NB4 (cell line): ENCODE data around the gene PDE3A.

ENCODE experiments used
- MYC ChIP-seq: IDR thresholded peaks from 2 replicates; pipeline ENCODE4 v1.6.1; 2011; ENCODE audit warnings: low read depth, low read length
- POLR2A ChIP-seq: IDR thresholded peaks from 2 replicates; pipeline ENCODE4 v1.6.1; 2011; ENCODE audit warnings: mild to moderate bottlenecking; ENCODE audit not compliant: insufficient read length; ENCODE audit errors: extremely low read depth
- TF ChIP-seq, protein P1 (sequence below): IDR thresholded peaks from one replicate; pipeline ENCODE4 v1.5.1; 2012; ENCODE audit warnings: low read depth, low read length
- TF ChIP-seq, protein P2 (sequence below): IDR thresholded peaks from 2 replicates; pipeline ENCODE4 v1.6.1; 2011; ENCODE audit warnings: low read depth, low read length

DNA sequence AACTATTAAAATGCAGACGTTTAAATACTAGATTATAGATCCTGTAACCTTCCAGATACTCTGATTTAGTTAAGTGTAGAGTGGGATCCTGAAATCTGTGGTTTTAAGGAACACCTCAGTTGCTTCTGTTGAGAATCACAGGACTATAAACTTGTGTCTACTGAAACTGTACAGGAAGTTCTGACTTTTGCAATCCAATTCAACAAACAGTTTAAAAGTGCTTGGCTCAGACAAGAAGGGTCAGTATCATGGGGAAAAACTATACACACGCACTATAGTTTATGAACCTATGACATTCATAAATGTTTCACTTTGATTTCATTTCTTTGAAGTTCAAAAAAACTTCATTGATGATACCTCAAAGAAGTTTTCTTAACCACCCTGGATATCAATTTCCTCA, 13.8 kb downstream of the PDE3A start:
- TF ChIP-seq, protein P1, sequence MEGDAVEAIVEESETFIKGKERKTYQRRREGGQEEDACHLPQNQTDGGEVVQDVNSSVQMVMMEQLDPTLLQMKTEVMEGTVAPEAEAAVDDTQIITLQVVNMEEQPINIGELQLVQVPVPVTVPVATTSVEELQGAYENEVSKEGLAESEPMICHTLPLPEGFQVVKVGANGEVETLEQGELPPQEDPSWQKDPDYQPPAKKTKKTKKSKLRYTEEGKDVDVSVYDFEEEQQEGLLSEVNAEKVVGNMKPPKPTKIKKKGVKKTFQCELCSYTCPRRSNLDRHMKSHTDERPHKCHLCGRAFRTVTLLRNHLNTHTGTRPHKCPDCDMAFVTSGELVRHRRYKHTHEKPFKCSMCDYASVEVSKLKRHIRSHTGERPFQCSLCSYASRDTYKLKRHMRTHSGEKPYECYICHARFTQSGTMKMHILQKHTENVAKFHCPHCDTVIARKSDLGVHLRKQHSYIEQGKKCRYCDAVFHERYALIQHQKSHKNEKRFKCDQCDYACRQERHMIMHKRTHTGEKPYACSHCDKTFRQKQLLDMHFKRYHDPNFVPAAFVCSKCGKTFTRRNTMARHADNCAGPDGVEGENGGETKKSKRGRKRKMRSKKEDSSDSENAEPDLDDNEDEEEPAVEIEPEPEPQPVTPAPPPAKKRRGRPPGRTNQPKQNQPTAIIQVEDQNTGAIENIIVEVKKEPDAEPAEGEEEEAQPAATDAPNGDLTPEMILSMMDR = no peak
- no peak for TF ChIP-seq POLR2A
- TF ChIP-seq, protein P2, sequence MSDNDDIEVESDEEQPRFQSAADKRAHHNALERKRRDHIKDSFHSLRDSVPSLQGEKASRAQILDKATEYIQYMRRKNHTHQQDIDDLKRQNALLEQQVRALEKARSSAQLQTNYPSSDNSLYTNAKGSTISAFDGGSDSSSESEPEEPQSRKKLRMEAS = no peak
- peak; percentile 48; the same call in 1 of the 2 replicates for TF ChIP-seq MYC
